NCI-H2227 (cell line): Measurements from ENCODE around the gene MAP3K14.
A peak's percentile ranks its signal among the peaks of the same experiment; 100 is the strongest.
"Not testable (repeated sequence)": the region's sequence is repeated elsewhere in the genome, so short reads cannot be mapped to it uniquely, and the experiment has no call there.

Experiments
- DNase-seq: peaks from one replicate; lab custom pipeline; 2025; ENCODE audit not compliant: unreplicated experiment; lab: John Stamatoyannopoulos, UW

The MAP3K14 gene

GRCh38 chr17:45261577-45262515, 55.0 kb downstream of the MAP3K14 start, which contains the start of gene SPATA32:
TSS of gene SPATA32 (minus strand) at chr17:45262094. CDS start at chr17:45262016, 78 bp downstream.
- peak; percentile 78 for DNase-seq

GRCh38 chr17:45260204-45260783, 56.5 kb downstream of the MAP3K14 start:
- no peak for DNase-seq

- no peak for DNase-seq
These were observed 57.8 kb downstream of the MAP3K14 start for GRCh38 chr17:45258981-45259380.

GRCh38 chr17:45257115-45257514, 59.7 kb downstream of the MAP3K14 start:
- DNase-seq: no peak

GRCh38 chr17:45256114-45256966, 60.5 kb downstream of the MAP3K14 start:
- no peak for DNase-seq

GRCh38 chr17:45255358-45255757, 61.5 kb downstream of the MAP3K14 start:
- no peak for DNase-seq

GRCh38 chr17:45253879-45254278, 62.9 kb downstream of the MAP3K14 start:
- DNase-seq: no peak

- not testable (repeated sequence) for DNase-seq
These were observed 63.6 kb downstream of the MAP3K14 start for GRCh38 chr17:45253237-45253636.

- DNase-seq: no peak
These were observed 64.9 kb downstream of the MAP3K14 start for GRCh38 chr17:45251931-45252330.

GRCh38 chr17:45248132-45248957, 68.5 kb downstream of the MAP3K14 start:
- peak; percentile 74 for DNase-seq

- DNase-seq: peak; percentile 98
These were observed 69.2 kb downstream of the MAP3K14 start for GRCh38 chr17:45247429-45248131.

- DNase-seq: peak; percentile 71
These were observed 69.9 kb downstream of the MAP3K14 start for GRCh38 chr17:45246861-45247428.

- no peak for DNase-seq
These were observed 70.5 kb downstream of the MAP3K14 start for GRCh38 chr17:45246338-45246737.

GRCh38 chr17:45244725-45245656, 71.8 kb downstream of the MAP3K14 start:
- no peak for DNase-seq

GRCh38 chr17:45243750-45244149, 73.1 kb downstream of the MAP3K14 start:
- no peak for DNase-seq

- no peak for DNase-seq
These were observed 74.8 kb downstream of the MAP3K14 start for GRCh38 chr17:45242029-45242414.

GRCh38 chr17:45241328-45242028, 75.3 kb downstream of the MAP3K14 start:
- DNase-seq: peak; percentile 89

GRCh38 chr17:45240905-45241327, 75.9 kb downstream of the MAP3K14 start:
- DNase-seq: no peak
